GM23248 (cell line): Measurements from ENCODE around the gene TMEM131.

ENCODE experiments used
- EZH2 ChIP-seq: fragments of 200-600 bp; sonication (generic); IDR thresholded peaks from 2 replicates; pipeline ENCODE4 v1.6.1; 2018; ENCODE audit warnings: antibody characterized with exemption, mild to moderate bottlenecking; ENCODE audit not compliant: insufficient read depth, poor library complexity, severe bottlenecking
- EZH2phosphoT487 ChIP-seq: fragments of 200-600 bp; sonication (generic); IDR thresholded peaks from 2 replicates; pipeline ENCODE4 v1.6.1; 2018; ENCODE audit warnings: antibody characterized with exemption, moderate library complexity, mild to moderate bottlenecking, low read depth; ENCODE audit not compliant: insufficient read depth

DNA sequence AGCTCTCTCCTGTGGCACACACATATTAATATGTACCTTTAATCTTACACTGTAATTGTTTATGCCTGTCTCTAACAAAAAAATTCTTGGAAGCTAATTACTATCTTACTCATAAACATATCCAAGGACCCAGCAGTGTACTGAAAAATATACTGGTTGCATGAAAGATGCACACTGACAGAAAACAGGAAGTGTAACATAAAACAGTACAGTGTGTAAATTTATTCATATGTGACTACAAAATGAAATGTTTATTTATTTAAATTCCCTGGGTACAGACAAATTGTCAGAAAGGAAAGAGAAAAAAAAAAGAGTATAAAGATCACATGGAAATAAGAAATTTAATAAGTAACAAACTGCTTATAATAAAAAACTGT lies 28.5 kb downstream of the TMEM131 start:
- TF ChIP-seq EZH2: no peak
- no peak for TF ChIP-seq EZH2phosphoT487
